H4 (cell line): ENCODE measurements around the gene NOL3. TPM values are rescaled to one million over a fixed set of nuclear protein-coding genes. Genes with fewer than 3 reads are reported as not detected.
A peak's percentile ranks its signal among the peaks of the same experiment; 100 is the strongest.

ENCODE experiments used
- DNase-seq: peaks from one replicate; pipeline ENCODE4 v3.0.0-alpha.2; 2015; ENCODE audit warnings: low spot score
- total RNA-seq: library from RNA; depleted of rRNA; stranded (reverse); fragments of >200 nt; shearing (Covaris generic); gene quantifications from 2 replicates; pipeline ENCODE4 v1.2.3, GENCODE V29; 2014

The NOL3 gene
- total RNA-seq, 1 experiment from 2014 or later, result 39.4 TPM

GRCh38 chr16:67188798-67189197 lies 18.5 kb downstream of the NOL3 start:
- no peak for DNase-seq

GRCh38 chr16:67190041-67190440 lies 19.7 kb downstream of the NOL3 start, which contains the start of gene EXOC3L1:
Gene EXOC3L1, minus strand, starts transcription at chr16:67190136. Its CDS starts 460 bp downstream, at chr16:67189676.
- no peak for DNase-seq

GRCh38 chr16:67190448-67191399 lies 20.4 kb downstream of the NOL3 start:
- no peak for DNase-seq

- DNase-seq, result no peak
Measured at GRCh38 chr16:67191411-67191994, 21.2 kb downstream of the NOL3 start.

- DNase-seq, result peak; percentile 93
Measured at GRCh38 chr16:67191995-67192681, 21.8 kb downstream of the NOL3 start, which contains the start of gene E2F4. Gene E2F4, plus strand, starts transcription at chr16:67192155. Its CDS starts 73 bp downstream, at chr16:67192228.

GRCh38 chr16:67192781-67193361 lies 22.5 kb downstream of the NOL3 start:
- DNase-seq, result no peak

GRCh38 chr16:67193536-67193935 lies 23.2 kb downstream of the NOL3 start:
- no peak for DNase-seq

- no peak for DNase-seq
Measured at GRCh38 chr16:67194260-67194659, 23.9 kb downstream of the NOL3 start.

GRCh38 chr16:67195676-67196075 lies 25.3 kb downstream of the NOL3 start:
- DNase-seq, result no peak

GRCh38 chr16:67196881-67197280 lies 26.5 kb downstream of the NOL3 start:
- no peak for DNase-seq

GRCh38 chr16:67197704-67198103 lies 27.4 kb downstream of the NOL3 start:
- no peak for DNase-seq

- no peak for DNase-seq
Measured at GRCh38 chr16:67198238-67198734, 27.9 kb downstream of the NOL3 start.

- no peak for DNase-seq
Measured at GRCh38 chr16:67199011-67199807, 28.9 kb downstream of the NOL3 start, which contains the start of gene ELMO3. Gene ELMO3, plus strand, starts transcription at chr16:67199131. Its CDS starts 196 bp downstream, at chr16:67199327.

GRCh38 chr16:67199808-67200198 lies 29.5 kb downstream of the NOL3 start:
- no peak for DNase-seq

- no peak for DNase-seq
Measured at GRCh38 chr16:67200491-67200890, 30.2 kb downstream of the NOL3 start.

- DNase-seq, result no peak
Measured at GRCh38 chr16:67201411-67202345, 31.3 kb downstream of the NOL3 start.

- no peak for DNase-seq
Measured at GRCh38 chr16:67202426-67202825, 32.1 kb downstream of the NOL3 start.

GRCh38 chr16:67202956-67203493 lies 32.7 kb downstream of the NOL3 start:
- DNase-seq, result no peak

- DNase-seq, result no peak
Measured at GRCh38 chr16:67204076-67204475, 33.7 kb downstream of the NOL3 start.
